Uterus (tissue), 4 donors: Measurements from ENCODE around the gene FAN1. TPM values are rescaled to one million over a fixed set of nuclear protein-coding genes. Genes with fewer than 3 reads are reported as not detected.

Source experiments
- DNase-seq, 2 donors: peaks; one replicate each; pipeline ENCODE4 v3.0.0-alpha.2; 2019 to 2020
- H3K27ac ChIP-seq, 2 donors: fragments of 200-600 bp; sonication (generic); 1 replicate in 1 of 2; 2 replicates in 1 of 2; pipeline ENCODE4 v1.5.1; 2016 to 2018
- H3K27me3 ChIP-seq, 2 donors: fragments of 200-600 bp; sonication (generic); one replicate each; pipeline ENCODE4 v1.5.1; 2018 to 2019; ENCODE audit warnings: control low read depth in 1 of 2
- H3K36me3 ChIP-seq, 2 donors: fragments of 200-600 bp; sonication (generic); one replicate each; pipeline ENCODE4 v1.5.1; 2019; ENCODE audit warnings: control low read depth in 1 of 2
- H3K4me1 ChIP-seq, 2 donors: fragments of 200-600 bp; sonication (generic); one replicate each; pipeline ENCODE4 v1.5.1; 2018 to 2019; ENCODE audit warnings: control low read depth in 1 of 2
- H3K4me3 ChIP-seq, 2 donors: fragments of 200-600 bp; sonication (generic); 1 replicate in 1 of 2; 2 replicates in 1 of 2; pipeline ENCODE4 v1.5.1; 2018 to 2019; ENCODE audit warnings: mild to moderate bottlenecking in 1 of 2
- H3K9me3 ChIP-seq, 2 donors: fragments of 200-600 bp; sonication (generic); one replicate each; pipeline ENCODE4 v1.5.1; 2019; ENCODE audit warnings: control low read depth in 1 of 2
- POLR2A ChIP-seq, 2 donors: fragments of 450-650 bp; IDR thresholded peaks; one replicate each; pipeline ENCODE4 v1.6.1; 2016; ENCODE audit warnings: antibody characterized with exemption in 2 of 2, mild to moderate bottlenecking in 1 of 2, moderate library complexity in 1 of 2
- intact Hi-C: fragments of 100-400 bp; cut with DNase I; formaldehyde crosslinking; loops from one replicate; pipeline ENCODE4 v1.15.1; 2023; ENCODE audit warnings: low total_unique reads
- total RNA-seq, 4 donors: library from RNA; depleted of rRNA in 3 of 4; stranded (reverse); fragments of >200 nt in 3 of 4; gene quantifications; one replicate each; pipeline versions ENCODE4 v1.1.0 to v1.2.4, GENCODE V29; 2014 to 2023
- TF ChIP-seq, protein P1 (sequence below), 4 experiments: fragments of 200-600 bp in 2 of 4; fragments of 450-650 bp in 2 of 4; sonication (generic) in 2 of 4; IDR thresholded peaks; one replicate each; pipeline ENCODE4 v1.5.1; 2016 to 2019; ENCODE audit warnings: antibody characterized with exemption in 4 of 4, mild to moderate bottlenecking in 2 of 4, moderate library complexity in 1 of 4
- donor health status: DM: yes; HTN: yes; CAD: no.

Gene FAN1
- total RNA-seq, 4 donors from 2014 or later = 9.4 to 38.3 (median 19.2) TPM

DNA sequence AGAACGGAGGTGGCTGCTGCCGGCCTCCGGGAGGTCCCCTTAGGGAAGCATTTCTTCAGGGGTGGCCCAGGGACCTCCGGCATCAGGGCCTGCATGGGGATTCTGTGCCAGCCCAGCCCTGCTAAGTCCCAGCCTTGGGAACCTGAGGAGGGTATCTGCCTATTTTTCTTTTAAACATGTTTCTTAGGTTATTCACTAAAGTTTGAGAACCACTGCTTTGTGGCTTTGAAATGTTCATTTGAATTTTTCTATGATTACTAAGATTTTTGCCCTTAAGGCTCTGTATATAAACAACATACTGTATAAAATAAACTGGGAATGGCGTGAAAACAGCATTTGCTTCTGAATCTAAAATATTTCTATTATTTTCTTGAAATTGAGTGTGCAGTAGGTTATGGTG, 24.4 kb downstream of the FAN1 start:
- DNase-seq = no peak
- intact Hi-C loops = no loop called here
- Histone ChIP-seq H3K4me3 (no peak overlapping the region), H3K27me3 (no peaks in the 10 kb centered on the region), H3K36me3 (no peaks in the 10 kb centered on the region), H3K9me3 (no peaks in the 10 kb centered on the region), H3K27ac (no peak overlapping the region), H3K4me1 (no peaks in the 10 kb centered on the region)
- TF ChIP-seq POLR2A (IDR thresholded peaks at IDR 0.05) = no peak
- TF ChIP-seq, protein P1, sequence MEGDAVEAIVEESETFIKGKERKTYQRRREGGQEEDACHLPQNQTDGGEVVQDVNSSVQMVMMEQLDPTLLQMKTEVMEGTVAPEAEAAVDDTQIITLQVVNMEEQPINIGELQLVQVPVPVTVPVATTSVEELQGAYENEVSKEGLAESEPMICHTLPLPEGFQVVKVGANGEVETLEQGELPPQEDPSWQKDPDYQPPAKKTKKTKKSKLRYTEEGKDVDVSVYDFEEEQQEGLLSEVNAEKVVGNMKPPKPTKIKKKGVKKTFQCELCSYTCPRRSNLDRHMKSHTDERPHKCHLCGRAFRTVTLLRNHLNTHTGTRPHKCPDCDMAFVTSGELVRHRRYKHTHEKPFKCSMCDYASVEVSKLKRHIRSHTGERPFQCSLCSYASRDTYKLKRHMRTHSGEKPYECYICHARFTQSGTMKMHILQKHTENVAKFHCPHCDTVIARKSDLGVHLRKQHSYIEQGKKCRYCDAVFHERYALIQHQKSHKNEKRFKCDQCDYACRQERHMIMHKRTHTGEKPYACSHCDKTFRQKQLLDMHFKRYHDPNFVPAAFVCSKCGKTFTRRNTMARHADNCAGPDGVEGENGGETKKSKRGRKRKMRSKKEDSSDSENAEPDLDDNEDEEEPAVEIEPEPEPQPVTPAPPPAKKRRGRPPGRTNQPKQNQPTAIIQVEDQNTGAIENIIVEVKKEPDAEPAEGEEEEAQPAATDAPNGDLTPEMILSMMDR (IDR thresholded peaks at IDR 0.05) = no peak

DNA sequence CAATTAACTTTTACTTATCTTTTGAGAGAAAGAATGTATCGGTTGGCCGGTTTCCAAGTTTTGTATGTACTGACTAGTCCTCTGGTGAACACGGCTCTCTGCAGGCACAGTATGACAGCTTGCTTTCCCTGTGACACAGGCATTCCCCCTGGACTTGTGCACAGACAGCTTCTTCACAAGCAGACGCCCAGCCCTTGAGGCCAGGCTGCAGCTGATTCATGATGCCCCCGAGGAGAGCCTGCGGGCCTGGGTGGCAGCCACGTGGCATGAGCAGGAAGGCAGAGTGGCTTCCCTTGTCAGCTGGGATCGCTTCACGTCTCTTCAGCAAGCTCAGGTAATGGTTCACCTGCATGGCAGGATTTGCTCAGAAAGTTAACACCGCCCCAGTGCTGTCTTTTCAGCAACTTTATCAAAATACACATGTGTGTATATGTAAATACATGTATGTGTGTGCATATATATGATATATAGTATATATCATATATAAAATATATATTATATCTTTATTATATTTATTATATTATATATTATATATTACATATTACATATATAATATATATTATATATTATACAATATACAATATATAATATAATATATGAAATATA, 25.5 kb downstream of the FAN1 start:
- Histone ChIP-seq H3K27me3 (no peaks in the 10 kb centered on the region), H3K4me1 (no peaks in the 10 kb centered on the region), H3K4me3 (no peak overlapping the region), H3K27ac (no peak overlapping the region), H3K9me3 (no peaks in the 10 kb centered on the region), H3K36me3 (no peaks in the 10 kb centered on the region)
- TF ChIP-seq, protein P1 (IDR thresholded peaks at IDR 0.05) = no peak
- TF ChIP-seq POLR2A (IDR thresholded peaks at IDR 0.05) = no peak
- DNase-seq = no peak
- intact Hi-C loops = no loop called here

DNA sequence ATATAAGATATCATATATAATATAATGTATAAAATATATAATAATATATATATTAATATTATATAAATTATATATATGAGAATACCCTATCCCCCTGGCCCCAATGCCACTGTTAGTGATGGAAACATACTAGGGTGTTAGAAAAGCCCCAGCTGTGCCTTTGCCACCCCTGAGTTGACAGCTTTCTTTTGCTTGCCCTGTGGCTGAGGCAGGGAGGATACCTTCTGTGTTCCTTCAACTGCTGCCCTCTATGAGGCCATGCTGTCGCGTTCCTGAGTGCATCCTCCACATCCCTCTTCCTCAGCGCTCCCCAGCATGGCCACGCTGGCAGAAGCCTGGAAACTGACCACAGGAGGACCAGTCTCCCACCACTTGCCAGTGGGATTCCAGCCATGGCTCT, 26.3 kb downstream of the FAN1 start:
- Histone ChIP-seq H3K9me3 (no peaks in the 10 kb centered on the region), H3K4me1 (no peaks in the 10 kb centered on the region), H3K27me3 (no peaks in the 10 kb centered on the region), H3K36me3 (no peaks in the 10 kb centered on the region), H3K4me3 (no peak overlapping the region), H3K27ac (no peak overlapping the region)
- intact Hi-C loops = no loop called here
- DNase-seq = no peak
- TF ChIP-seq POLR2A (IDR thresholded peaks at IDR 0.05) = no peak
- TF ChIP-seq, protein P1 (IDR thresholded peaks at IDR 0.05) = no peak

DNA sequence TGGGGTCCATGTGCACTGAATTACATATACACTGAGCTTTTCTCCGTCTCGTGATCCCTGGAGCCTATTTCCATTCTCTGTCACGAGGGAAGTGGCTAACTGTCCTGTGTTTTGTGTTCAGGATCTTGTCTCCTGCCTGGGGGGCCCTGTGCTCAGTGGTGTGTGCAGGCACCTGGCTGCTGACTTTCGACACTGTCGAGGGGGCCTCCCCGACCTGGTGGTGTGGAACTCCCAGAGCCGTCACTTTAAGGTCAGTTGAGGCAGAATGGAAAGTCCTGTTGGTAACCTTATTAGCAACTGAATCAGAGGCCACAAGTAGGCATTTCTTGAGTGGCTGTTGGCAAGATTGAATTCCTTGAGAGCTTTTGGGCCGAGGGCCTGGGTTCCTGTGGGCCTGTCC, 26.7 kb downstream of the FAN1 start:
- H3K27ac ChIP-seq = no peak overlapping the region
- H3K27me3 ChIP-seq = no peaks in the 10 kb centered on the region
- DNase-seq = no peak
- H3K9me3 ChIP-seq = no peaks in the 10 kb centered on the region
- H3K36me3 ChIP-seq = no peaks in the 10 kb centered on the region
- no peaks in the 10 kb centered on the region for H3K4me1 ChIP-seq
- intact Hi-C loops = no loop called here
- no peak overlapping the region for H3K4me3 ChIP-seq
- TF ChIP-seq, protein P1 (IDR thresholded peaks at IDR 0.05) = no peak
- TF ChIP-seq POLR2A (IDR thresholded peaks at IDR 0.05) = no peak

DNA sequence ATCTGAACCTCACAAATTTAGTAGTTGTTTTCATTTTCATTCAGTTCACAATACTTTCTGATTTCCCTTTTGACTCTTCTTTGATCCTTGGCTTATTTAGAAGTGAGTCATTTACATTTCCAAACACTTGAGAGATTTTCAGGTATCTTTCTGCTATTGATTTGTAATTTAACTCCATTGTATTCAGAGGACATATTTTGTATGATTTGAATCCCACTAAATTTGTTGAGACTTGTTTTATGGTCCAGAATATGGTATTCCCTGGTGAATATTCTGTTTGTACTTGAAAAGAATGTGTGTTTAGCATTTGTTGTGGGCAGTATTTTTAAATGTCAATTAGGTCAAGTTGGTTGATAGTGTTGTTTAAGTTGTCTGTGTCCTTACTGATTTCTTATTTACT, 29.6 kb downstream of the FAN1 start:
- H3K27me3 ChIP-seq = no peaks in the 10 kb centered on the region
- no peaks in the 10 kb centered on the region for H3K36me3 ChIP-seq
- no peaks in the 10 kb centered on the region for H3K9me3 ChIP-seq
- DNase-seq = no peak
- no peaks in the 10 kb centered on the region for H3K4me1 ChIP-seq
- H3K27ac ChIP-seq = no peak overlapping the region
- intact Hi-C loops = no loop called here
- TF ChIP-seq, protein P1 (IDR thresholded peaks at IDR 0.05) = no peak
- H3K4me3 ChIP-seq = no peak overlapping the region
